ENCODE measurements around the gene CAPN3.

The CAPN3 gene

GRCh38 chr15:42395838-42396237 is 36.5 kb downstream of the CAPN3 start:
- DNase-seq (ENCODE audit: low spot score) = no peak

DNA sequence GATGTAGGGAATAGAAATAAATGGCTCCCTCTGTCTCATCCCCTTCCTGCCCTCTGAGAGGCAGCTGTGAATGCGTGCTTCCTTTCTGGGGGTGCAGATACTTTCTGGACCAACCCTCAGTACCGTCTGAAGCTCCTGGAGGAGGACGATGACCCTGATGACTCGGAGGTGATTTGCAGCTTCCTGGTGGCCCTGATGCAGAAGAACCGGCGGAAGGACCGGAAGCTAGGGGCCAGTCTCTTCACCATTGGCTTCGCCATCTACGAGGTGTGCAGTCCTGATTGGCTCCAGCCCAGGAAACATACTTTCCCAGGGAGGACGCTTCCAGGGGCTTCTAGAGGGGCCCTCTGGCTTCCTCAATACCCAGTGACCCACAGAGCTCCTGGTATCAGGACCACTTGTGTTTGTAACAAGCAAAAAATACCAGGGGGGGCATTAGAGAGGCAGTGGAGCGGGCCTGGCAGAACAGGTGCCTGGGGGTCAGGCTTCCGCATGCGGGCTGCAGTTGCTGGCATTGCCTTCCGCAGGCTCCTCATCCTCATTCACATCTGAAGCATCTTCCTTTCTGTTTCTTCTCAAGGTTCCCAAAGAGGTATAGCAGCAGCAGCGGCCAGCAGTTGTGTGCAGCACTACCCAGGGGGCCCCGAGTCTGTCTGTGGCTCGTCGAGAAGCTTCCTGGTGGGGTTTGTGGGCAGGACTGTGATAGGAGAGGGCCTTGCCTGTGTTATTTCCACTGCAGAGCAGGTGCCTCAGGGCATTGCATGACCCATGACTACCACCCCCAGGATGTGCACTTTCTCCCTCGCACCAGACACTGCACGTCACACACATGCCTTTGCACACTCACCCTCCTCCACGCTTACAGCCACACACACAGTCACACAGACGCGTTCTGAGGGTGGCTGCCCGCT is 42.5 kb downstream of the CAPN3 start:
- DNase-seq (ENCODE audit: low spot score) = no peak

DNA sequence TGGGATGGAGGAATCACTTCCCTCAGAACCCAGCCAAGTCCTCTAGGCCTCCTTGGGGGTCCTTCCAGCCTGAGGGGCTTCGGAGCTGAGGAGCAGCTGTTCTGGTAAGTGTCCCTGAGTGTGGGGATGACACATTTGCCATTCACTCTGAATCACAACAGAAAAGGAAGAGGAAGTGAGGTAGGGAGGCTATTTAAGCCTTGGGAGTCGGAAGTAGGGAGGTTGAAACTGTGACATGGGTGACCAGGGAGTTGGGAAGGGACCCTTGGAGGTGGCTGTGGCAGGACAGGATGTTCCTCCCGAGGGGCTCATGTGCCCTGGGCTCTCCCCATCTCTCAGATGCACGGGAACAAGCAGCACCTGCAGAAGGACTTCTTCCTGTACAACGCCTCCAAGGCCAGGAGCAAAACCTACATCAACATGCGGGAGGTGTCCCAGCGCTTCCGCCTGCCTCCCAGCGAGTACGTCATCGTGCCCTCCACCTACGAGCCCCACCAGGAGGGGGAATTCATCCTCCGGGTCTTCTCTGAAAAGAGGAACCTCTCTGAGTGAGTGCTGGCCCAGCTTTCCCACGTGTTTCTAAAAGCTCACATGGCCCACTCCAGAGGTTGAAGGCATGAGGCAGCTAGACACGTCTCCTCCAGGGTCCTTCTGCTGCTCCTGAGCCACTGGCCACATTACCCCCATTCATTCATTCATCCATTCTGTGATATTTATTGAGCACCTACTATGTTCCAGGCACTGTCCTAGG is 43.3 kb downstream of the CAPN3 start:
- no peak for DNase-seq (ENCODE audit: low spot score)

- no peak for DNase-seq (ENCODE audit: low spot score)
Observed at GRCh38 chr15:42403389-42403788, 44.1 kb downstream of the CAPN3 start.

- no peak for DNase-seq (ENCODE audit: low spot score)
Observed at GRCh38 chr15:42404461-42405235, 45.3 kb downstream of the CAPN3 start.

GRCh38 chr15:42405863-42406482 is 46.7 kb downstream of the CAPN3 start:
- no peak for DNase-seq (ENCODE audit: low spot score)

DNA sequence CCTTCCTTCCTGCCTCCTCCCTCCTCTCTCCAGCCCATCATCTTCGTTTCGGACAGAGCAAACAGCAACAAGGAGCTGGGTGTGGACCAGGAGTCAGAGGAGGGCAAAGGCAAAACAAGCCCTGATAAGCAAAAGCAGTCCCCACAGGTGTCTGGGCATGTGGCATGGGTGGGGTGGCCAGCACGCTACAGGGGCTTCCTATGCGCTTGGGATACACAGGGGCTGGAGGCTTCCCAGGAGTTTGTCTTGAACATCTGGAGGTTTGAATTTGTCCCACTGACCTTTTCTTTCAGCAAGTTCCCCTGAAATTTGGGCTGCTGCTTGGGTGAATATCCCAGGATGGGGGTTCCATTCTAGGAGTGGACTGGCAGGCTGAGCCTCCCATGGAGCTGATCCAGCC is 48.9 kb downstream of the CAPN3 start:
- no peak for DNase-seq (ENCODE audit: low spot score)

GRCh38 chr15:42409011-42409410 is 49.7 kb downstream of the CAPN3 start:
- DNase-seq (ENCODE audit: low spot score) = no peak

- DNase-seq (ENCODE audit: low spot score) = no peak
Observed at GRCh38 chr15:42411884-42412283, 52.6 kb downstream of the CAPN3 start.

DNA sequence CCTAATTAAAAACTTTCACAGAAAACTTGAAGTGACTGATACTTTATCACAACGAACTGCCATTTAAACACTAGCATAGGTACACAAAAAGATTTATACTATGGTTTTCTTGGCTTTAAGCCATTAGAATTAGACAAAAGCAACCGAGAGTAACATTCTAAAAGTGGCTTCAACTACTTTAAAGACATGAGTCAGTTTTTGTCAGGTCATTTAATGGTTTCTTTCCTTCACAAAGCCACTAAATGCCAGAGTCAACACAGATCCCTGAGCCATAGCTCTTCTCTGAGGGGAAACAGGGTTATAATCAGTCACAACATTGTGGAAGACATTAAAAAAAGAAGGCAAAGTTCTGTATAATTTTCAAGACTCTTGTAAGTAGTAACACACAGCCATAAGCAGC is 54.6 kb downstream of the CAPN3 start:
- no peak for DNase-seq (ENCODE audit: low spot score)

DNA sequence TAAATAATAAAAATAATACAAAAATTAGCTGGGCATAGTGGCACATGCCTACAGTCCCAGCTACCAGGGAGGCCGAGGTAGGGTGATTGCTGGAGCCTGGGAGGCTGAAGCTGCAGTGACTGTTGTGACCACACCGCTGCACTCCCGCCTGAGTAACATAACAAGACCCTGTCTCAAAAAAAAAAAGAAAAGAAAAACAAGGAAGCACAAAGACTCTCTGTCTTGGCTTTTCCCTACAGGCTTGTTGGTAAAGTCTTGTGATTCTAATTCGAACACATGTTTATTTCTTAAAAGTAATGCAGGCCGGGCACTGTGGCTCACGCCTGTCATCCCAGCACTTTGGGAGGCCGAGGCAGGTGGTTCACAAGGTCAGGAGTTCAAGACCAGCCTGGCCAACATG is 60.1 kb downstream of the CAPN3 start:
- no peak for DNase-seq (ENCODE audit: low spot score)

DNA sequence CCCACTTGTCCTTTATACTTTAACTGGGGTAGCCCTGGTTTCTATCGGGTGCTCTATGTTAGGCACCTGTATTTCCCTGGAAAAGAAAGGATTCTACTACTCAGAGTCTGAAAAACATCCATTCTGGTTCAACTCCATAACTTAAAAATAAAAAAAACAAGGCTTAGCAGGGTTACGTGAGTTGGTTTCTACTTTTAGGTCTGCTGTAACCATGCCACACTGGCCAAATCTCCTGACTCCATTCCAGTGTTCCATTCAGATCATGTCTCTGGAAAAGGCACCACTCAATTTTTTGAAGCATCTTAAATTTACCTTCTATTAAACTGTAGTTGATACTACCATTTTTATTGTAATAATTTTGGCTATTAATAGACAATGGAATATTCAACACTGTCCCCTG is 62.1 kb downstream of the CAPN3 start:
- no peak for DNase-seq (ENCODE audit: low spot score)

GRCh38 chr15:42427429-42428223 is 68.3 kb downstream of the CAPN3 start:
- DNase-seq (ENCODE audit: low spot score) = peak; percentile 53

DNA sequence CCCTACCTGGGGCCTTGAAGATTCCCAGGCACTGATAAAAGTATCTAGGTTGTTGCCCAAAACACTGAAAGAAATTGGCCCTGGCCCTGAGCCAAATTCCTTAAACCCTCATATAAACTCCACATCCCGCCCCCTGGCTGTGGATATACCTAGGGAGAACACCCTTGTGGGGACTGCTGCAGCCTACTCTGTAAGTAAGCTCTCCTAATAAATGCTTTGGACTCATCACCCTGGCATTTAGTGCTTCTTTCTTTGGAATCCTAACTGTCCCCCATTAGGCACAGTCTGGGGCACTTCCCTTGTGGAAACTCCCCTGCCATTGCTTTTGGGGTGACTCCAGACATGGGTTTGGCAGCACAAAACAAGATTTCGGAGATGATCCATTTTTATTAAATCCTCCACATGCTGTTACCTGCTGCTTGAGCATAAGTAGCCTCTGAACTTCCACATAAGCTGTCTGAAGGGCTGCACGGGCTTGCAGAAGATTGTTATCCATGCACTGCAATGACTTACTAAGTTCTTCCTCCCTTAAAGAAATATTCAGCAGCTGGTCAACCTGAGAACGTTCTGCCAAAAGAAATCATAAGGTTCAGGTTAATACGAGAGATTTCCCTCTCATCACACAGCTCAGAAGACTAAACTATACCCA is 85.2 kb downstream of the CAPN3 start:
- DNase-seq (ENCODE audit: low spot score) = no peak

DNA sequence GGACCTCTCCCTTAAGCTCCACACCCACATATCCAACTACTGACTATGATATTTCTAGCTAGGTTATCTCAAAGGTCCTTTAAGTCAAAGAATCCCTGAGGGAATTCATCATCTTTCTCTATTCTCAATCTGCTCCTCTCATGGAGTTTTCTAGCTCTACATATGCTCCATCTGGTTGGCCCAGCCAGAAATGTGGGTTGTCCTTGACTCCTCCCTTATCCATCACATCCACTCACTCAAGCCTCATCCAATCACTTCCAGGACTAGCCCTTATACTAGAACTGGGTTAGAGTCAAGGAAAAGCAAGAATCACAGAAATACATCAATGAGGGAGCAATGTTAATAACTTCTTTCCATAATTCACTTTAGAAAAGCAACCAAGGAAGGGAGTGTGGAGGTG is 86.2 kb downstream of the CAPN3 start:
- no peak for DNase-seq (ENCODE audit: low spot score)

GRCh38 chr15:42447599-42447998 is 88.3 kb downstream of the CAPN3 start:
- no peak for DNase-seq (ENCODE audit: low spot score)

- DNase-seq (ENCODE audit: low spot score) = no peak
Observed at GRCh38 chr15:42448281-42448680, 89.0 kb downstream of the CAPN3 start.

GRCh38 chr15:42449770-42450424 is 90.6 kb downstream of the CAPN3 start:
- DNase-seq (ENCODE audit: low spot score) = no peak

- no peak for DNase-seq (ENCODE audit: low spot score)
Observed at GRCh38 chr15:42450425-42450790, 91.1 kb downstream of the CAPN3 start.

GRCh38 chr15:42453826-42454225 is 94.5 kb downstream of the CAPN3 start:
- DNase-seq (ENCODE audit: low spot score) = no peak
